Measurements from ENCODE around the gene AGPAT1. TPM values are rescaled to one million over a fixed set of nuclear protein-coding genes. Genes with fewer than 3 reads are reported as not detected.
"Not testable (repeated sequence)": the region's sequence is repeated elsewhere in the genome, so short reads cannot be mapped to it uniquely, and the experiment has no call there.

AGPAT1 gene
- total RNA-seq, 1 donor from 2014 or later = 76.3 TPM

DNA sequence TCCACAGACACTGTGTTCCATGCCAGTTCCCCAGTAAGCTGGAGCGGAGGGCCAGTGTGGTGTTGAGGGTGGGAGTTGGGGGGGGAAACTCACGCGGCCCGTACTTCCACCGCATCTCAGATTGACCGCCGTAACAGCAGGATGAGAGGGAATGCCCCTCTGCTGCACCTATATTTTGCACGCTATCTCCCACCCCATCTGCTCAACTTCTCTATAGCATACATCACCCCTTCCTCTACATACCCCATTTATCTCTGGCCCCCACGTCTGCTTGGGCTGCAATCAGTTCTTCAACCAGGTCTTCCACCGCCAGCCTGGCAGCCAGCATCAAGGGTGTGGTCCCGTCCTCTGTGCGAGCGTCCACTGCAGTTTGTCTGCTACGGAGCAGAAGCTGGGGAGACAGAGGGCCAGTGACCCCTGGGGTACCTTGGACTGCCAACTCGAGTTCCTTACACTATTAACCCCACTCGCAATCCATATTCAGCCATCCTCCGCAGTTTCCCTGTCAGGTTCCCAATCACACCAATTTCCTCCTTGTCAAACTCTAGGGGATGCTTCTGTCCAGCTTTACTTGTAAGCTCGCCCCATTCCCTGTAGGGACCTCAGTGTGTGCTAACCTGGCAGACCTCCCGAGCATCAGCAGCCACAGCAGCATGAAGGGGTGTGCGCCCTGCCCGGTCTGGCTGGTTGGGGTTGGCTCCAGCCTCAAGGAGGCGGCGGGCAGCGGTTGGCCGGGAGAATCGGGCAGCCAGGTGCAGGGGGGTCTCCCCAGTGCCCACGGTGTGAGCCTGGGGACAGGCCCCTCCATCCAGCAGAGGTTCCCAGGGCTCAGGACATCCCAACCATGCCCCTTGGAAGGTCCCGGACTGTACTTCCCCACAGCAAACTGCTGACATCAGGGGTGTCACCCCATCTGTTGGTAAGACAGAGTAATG is 21.1 kb upstream of the AGPAT1 start:
- H3K36me3 Mint-ChIP-seq = no peaks in the 10 kb centered on the region
- H3K4me1 Mint-ChIP-seq (ENCODE audit: unreplicated experiment) = peaks cover 29% of the 10 kb centered on the region
- no peaks in the 10 kb centered on the region for H3K27me3 Mint-ChIP-seq
- H3K27ac Mint-ChIP-seq = peak overlapping the region; percentile 100
- H3K4me3 Mint-ChIP-seq = peak overlapping the region; percentile 96
- TF ChIP-seq, protein P1, sequence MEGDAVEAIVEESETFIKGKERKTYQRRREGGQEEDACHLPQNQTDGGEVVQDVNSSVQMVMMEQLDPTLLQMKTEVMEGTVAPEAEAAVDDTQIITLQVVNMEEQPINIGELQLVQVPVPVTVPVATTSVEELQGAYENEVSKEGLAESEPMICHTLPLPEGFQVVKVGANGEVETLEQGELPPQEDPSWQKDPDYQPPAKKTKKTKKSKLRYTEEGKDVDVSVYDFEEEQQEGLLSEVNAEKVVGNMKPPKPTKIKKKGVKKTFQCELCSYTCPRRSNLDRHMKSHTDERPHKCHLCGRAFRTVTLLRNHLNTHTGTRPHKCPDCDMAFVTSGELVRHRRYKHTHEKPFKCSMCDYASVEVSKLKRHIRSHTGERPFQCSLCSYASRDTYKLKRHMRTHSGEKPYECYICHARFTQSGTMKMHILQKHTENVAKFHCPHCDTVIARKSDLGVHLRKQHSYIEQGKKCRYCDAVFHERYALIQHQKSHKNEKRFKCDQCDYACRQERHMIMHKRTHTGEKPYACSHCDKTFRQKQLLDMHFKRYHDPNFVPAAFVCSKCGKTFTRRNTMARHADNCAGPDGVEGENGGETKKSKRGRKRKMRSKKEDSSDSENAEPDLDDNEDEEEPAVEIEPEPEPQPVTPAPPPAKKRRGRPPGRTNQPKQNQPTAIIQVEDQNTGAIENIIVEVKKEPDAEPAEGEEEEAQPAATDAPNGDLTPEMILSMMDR (conservative IDR thresholded peaks at IDR 0.05) = no peak
- peak; percentile 71 for DNase-seq (ENCODE audit: extremely low spot score, unreplicated experiment)
- no peaks in the 10 kb centered on the region for H3K9me3 Mint-ChIP-seq

DNA sequence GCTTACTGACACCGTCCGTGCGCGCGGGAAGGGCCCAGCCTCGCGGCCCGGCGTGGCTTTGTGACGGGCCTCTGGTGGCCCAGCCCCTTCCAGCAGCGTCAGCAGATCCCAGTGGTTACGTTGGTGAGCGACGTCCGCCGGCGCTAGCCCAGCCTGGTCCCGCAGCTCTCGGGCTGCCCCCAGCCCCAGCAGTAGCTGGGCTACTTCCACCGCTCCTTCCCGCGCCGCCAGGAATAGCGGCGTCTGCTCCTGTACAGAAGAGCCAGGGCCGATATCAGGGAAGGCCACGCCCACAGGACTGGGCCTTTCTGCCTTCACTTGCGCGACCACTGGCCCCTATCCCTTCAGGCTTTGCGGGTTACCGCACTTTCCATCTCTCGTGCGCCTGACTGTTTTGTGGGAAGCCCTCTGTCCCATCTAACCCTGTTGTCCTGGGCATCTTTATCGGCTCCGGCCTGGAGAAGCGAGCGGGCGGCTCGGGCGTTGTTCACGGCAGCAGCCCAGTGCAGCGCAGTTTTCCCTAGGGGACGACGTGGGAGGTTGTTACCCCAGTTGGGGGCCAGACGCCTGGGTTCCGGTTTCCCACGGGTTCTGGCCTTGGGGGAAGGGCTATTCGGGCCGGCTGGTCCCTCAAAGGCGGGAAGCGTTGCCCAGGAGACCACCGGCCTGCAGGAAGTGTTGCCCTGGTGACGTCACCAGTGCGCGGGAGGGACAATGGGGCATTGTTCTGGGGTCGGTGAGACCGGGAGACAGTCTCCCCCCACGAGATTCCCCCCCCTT is 20.2 kb upstream of the AGPAT1 start:
- H3K9me3 Mint-ChIP-seq = no peaks in the 10 kb centered on the region
- TF ChIP-seq, protein P1 (conservative IDR thresholded peaks at IDR 0.05) = no peak
- H3K36me3 Mint-ChIP-seq = no peaks in the 10 kb centered on the region
- H3K27me3 Mint-ChIP-seq = no peaks in the 10 kb centered on the region
- H3K4me3 Mint-ChIP-seq = peak overlapping the region; percentile 96
- peaks cover 33% of the 10 kb centered on the region for H3K4me1 Mint-ChIP-seq (ENCODE audit: unreplicated experiment)
- peak; percentile 88 for DNase-seq (ENCODE audit: extremely low spot score, unreplicated experiment)
- H3K27ac Mint-ChIP-seq = peak overlapping the region; percentile 100

GRCh38 chr6:32195652-32195901 is 19.7 kb upstream of the AGPAT1 start:
- TF ChIP-seq, protein P1 (conservative IDR thresholded peaks at IDR 0.05) = peak; percentile 66
- Mint-ChIP-seq H3K36me3 (no peaks in the 10 kb centered on the region), H3K4me3 (peak overlapping the region; percentile 96), H3K4me1 (ENCODE audit: unreplicated experiment) (peaks cover 36% of the 10 kb centered on the region), H3K9me3 (no peaks in the 10 kb centered on the region), H3K27me3 (no peaks in the 10 kb centered on the region), H3K27ac (peak overlapping the region; percentile 100)
- DNase-seq (ENCODE audit: extremely low spot score, unreplicated experiment) = peak; percentile 100

- H3K27ac Mint-ChIP-seq = peak overlapping the region; percentile 100
- no peaks in the 10 kb centered on the region for H3K27me3 Mint-ChIP-seq
- H3K4me1 Mint-ChIP-seq (ENCODE audit: unreplicated experiment) = peaks cover 36% of the 10 kb centered on the region
- no peaks in the 10 kb centered on the region for H3K36me3 Mint-ChIP-seq
- no peaks in the 10 kb centered on the region for H3K9me3 Mint-ChIP-seq
- DNase-seq (ENCODE audit: extremely low spot score, unreplicated experiment) = no peak
- peak overlapping the region; percentile 96 for H3K4me3 Mint-ChIP-seq
- TF ChIP-seq, protein P1 (conservative IDR thresholded peaks at IDR 0.05) = peak; percentile 59
Observed at GRCh38 chr6:32194825-32195651, 19.2 kb upstream of the AGPAT1 start.

GRCh38 chr6:32194388-32194787 is 18.5 kb upstream of the AGPAT1 start:
- H3K4me3 Mint-ChIP-seq = peak overlapping the region; percentile 96
- no peak for DNase-seq (ENCODE audit: extremely low spot score, unreplicated experiment)
- H3K27me3 Mint-ChIP-seq = no peaks in the 10 kb centered on the region
- no peaks in the 10 kb centered on the region for H3K9me3 Mint-ChIP-seq
- H3K27ac Mint-ChIP-seq = peak overlapping the region; percentile 100
- TF ChIP-seq, protein P1 (conservative IDR thresholded peaks at IDR 0.05) = no peak
- peaks cover 36% of the 10 kb centered on the region for H3K4me1 Mint-ChIP-seq (ENCODE audit: unreplicated experiment)
- no peaks in the 10 kb centered on the region for H3K36me3 Mint-ChIP-seq

GRCh38 chr6:32193096-32193495 is 17.2 kb upstream of the AGPAT1 start:
- not testable (repeated sequence) for H3K4me3 Mint-ChIP-seq; H3K36me3 Mint-ChIP-seq; H3K9me3 Mint-ChIP-seq; DNase-seq (ENCODE audit: extremely low spot score, unreplicated experiment); H3K27me3 Mint-ChIP-seq; H3K27ac Mint-ChIP-seq
- H3K4me1 Mint-ChIP-seq (ENCODE audit: unreplicated experiment) = peaks cover 46% of the 10 kb centered on the region
